PC-3 (cell line): ENCODE results near the gene MRPS21. TPM values are rescaled to one million over a fixed set of nuclear protein-coding genes. Genes with fewer than 3 reads are reported as not detected.

ENCODE experiments used
- ATAC-seq: fragments of 200-7000 bp; cut with Tn5 transposase; 2 replicates; pipeline ENCODE4 v1.9.1; 2020; ENCODE audit warnings: mild to moderate bottlenecking, moderate library complexity
- BruUV-seq: library from RNA; stranded (reverse); fragments of 400-500 nt; replicated peaks from 2 replicates; lab custom pipeline; 2021; lab: Mats Ljungman, UMichigan
- CTCF ChIA-PET: fragments of 300-600 bp; sonication (Branson Sonifier 250); formaldehyde crosslinking; loops from one replicate; lab custom pipeline; 2022; ENCODE audit warnings: antibody characterized with exemption; lab: Charles Lee
- POLR2A ChIA-PET: fragments of 300-600 bp; sonication (Branson Sonifier 250); formaldehyde crosslinking; loops from one replicate; lab custom pipeline; 2022; ENCODE audit warnings: antibody characterized with exemption; ENCODE audit not compliant: unreplicated experiment; lab: Charles Lee
- DNase-seq: peaks from one replicate; pipeline ENCODE4 v3.0.0-alpha.2; 2015
- H2AFZ ChIP-seq: fragments of 300-600 bp; sonication (generic); 2 replicates; pipeline ENCODE4 v1.6.0; 2016; ENCODE audit warnings: antibody characterized with exemption, low read length
- H3F3A ChIP-seq: fragments of 300-600 bp; sonication (generic); one replicate; pipeline ENCODE4 v1.6.0; 2017; ENCODE audit warnings: antibody characterized with exemption, low read length, control low read depth, mild to moderate bottlenecking; ENCODE audit not compliant: unreplicated experiment
- H3K27ac ChIP-seq: fragments of 300-600 bp; sonication (generic); 2 replicates; pipeline ENCODE4 v1.5.1; 2016; ENCODE audit warnings: mild to moderate bottlenecking, low read length
- H3K27me3 ChIP-seq: fragments of 300-600 bp; sonication (generic); 2 replicates; pipeline ENCODE4 v1.6.1; 2016; ENCODE audit warnings: low read length, mixed read lengths
- H3K36me3 ChIP-seq: fragments of 300-600 bp; sonication (generic); 2 replicates; pipeline ENCODE4 v1.6.1; 2016; ENCODE audit warnings: low read depth, mixed run types, low read length, mixed read lengths
- H3K4me1 ChIP-seq: fragments of 300-600 bp; sonication (generic); 2 replicates; pipeline ENCODE4 v1.5.1; 2016; ENCODE audit warnings: low read length; ENCODE audit not compliant: insufficient read depth
- H3K4me2 ChIP-seq: fragments of 300-600 bp; sonication (generic); 2 replicates; pipeline ENCODE4 v1.6.0; 2016; ENCODE audit warnings: low read length
- H3K4me3 ChIP-seq: fragments of 300-600 bp; sonication (generic); 2 replicates; pipeline ENCODE4 v1.5.1; 2016; ENCODE audit warnings: mild to moderate bottlenecking, low read length, mixed read lengths
- H3K79me2 ChIP-seq: fragments of 300-600 bp; sonication (generic); 2 replicates; pipeline ENCODE4 v1.6.1; 2017; ENCODE audit warnings: low read length, mixed read lengths
- H3K9ac ChIP-seq: fragments of 300-600 bp; sonication (generic); 2 replicates; pipeline ENCODE4 v1.6.0; 2016; ENCODE audit warnings: mild to moderate bottlenecking, low read length
- H3K9me2 ChIP-seq: fragments of 300-600 bp; sonication (generic); replicated peaks from 2 replicates; pipeline ENCODE4 v1.6.1; 2016; ENCODE audit warnings: mixed run types, low read length, mixed read lengths
- H3K9me3 ChIP-seq: fragments of 300-600 bp; sonication (generic); 2 replicates; pipeline ENCODE4 v1.6.1; 2016; ENCODE audit warnings: low read length, mixed read lengths
- H4K20me1 ChIP-seq: fragments of 300-600 bp; sonication (generic); 2 replicates; pipeline ENCODE4 v1.6.1; 2016; ENCODE audit warnings: low read length, mixed read lengths
- EZH2 ChIP-seq: fragments of 300-600 bp; sonication (generic); IDR thresholded peaks from one replicate; pipeline ENCODE4 v1.6.1; 2017; ENCODE audit warnings: antibody characterized with exemption, mild to moderate bottlenecking, low read length; ENCODE audit not compliant: unreplicated experiment
- EZH2phosphoT487 ChIP-seq: fragments of 300-600 bp; sonication (generic); IDR thresholded peaks from 2 replicates; pipeline ENCODE4 v1.6.1; 2018; ENCODE audit warnings: mild to moderate bottlenecking, antibody characterized with exemption, low read length, borderline replicate concordance
- intact Hi-C: fragments of 100-400 bp; cut with micrococcal nuclease; formaldehyde crosslinking; loops from 2 replicates; pipeline ENCODE4 v1.9.0; 2023
- total RNA-seq: library from RNA; depleted of rRNA; stranded (reverse); fragments of >200 nt; gene quantifications from 2 replicates; pipeline ENCODE4 v1.2.3, GENCODE V29; 2014
- TF ChIP-seq, protein P1 (sequence below): fragments of 300-600 bp; sonication (generic); conservative IDR thresholded peaks from 2 replicates; pipeline ENCODE4 v1.5.1; 2017; ENCODE audit warnings: antibody characterized with exemption, low read depth, mild to moderate bottlenecking, low read length

Gene MRPS21
- total RNA-seq, 1 experiment from 2014 or later = 124 TPM

DNA sequence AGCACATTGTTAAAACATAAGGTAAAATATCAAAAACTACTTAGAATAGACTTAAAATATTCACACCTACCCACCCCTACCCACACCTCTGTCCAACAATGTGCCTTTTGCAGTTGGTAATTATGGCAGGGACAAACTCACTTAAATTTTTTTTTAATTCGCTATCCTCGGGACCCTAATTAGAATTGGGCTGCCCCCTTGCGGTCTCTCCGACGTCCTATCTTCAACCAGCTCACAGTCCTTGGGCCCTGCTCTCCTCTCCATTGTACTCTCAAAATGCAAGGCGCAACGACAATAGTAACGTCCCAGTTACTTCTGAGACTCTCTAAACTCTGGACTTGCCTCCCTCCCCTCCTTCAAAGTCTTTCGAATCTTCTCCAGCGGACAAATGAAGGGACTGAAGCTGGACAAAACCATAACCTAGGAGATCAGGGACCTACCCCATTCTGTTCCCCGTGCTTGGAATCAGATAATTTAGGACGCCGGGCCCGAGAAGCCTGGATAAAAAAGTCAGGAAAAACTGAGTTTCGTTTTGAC is 12.4 kb upstream of the MRPS21 start:
- peaks cover under 1% of the 10 kb centered on the region; the same call in 1 of the 2 replicates for H3K36me3 ChIP-seq
- H3K27ac ChIP-seq = peak overlapping the region; percentile 77
- peak overlapping the region; percentile 85 for H3K9ac ChIP-seq
- H3K9me2 ChIP-seq = no peaks in the 10 kb centered on the region
- POLR2A ChIA-PET = interaction anchor here (0.6 kb wide), 1 partner anchor 67 kb away, joined by 3 read pairs; no protein-coding TSS in a partner anchor
- peaks cover 18% of the 10 kb centered on the region for H3K79me2 ChIP-seq
- peaks cover 19% of the 10 kb centered on the region for H3K4me1 ChIP-seq
- no peaks in the 10 kb centered on the region for H3F3A ChIP-seq
- H2AFZ ChIP-seq = peak overlapping the region; percentile 89
- no peaks in the 10 kb centered on the region for H3K27me3 ChIP-seq
- H4K20me1 ChIP-seq = no peaks in the 10 kb centered on the region
- peak; percentile 58 for ATAC-seq
- intact Hi-C loops = loop anchor here (1.0 kb wide), 2 partner anchors 12 to 26 kb away; partner anchors contain the start of gene APH1A
- peak overlapping the region; percentile 86 for H3K4me3 ChIP-seq
- peak overlapping the region; percentile 91 for H3K4me2 ChIP-seq
- CTCF ChIA-PET = interaction anchor here (0.5 to 3.6 kb wide), 8 partner anchors 12 to 91 kb away, joined by 3 to 28 read pairs (median 4); partner anchors contain the start of gene APH1A
- no TSS peak for BruUV-seq
- TF ChIP-seq EZH2phosphoT487 (no peak), EZH2 (no peak)
- TF ChIP-seq, protein P1, sequence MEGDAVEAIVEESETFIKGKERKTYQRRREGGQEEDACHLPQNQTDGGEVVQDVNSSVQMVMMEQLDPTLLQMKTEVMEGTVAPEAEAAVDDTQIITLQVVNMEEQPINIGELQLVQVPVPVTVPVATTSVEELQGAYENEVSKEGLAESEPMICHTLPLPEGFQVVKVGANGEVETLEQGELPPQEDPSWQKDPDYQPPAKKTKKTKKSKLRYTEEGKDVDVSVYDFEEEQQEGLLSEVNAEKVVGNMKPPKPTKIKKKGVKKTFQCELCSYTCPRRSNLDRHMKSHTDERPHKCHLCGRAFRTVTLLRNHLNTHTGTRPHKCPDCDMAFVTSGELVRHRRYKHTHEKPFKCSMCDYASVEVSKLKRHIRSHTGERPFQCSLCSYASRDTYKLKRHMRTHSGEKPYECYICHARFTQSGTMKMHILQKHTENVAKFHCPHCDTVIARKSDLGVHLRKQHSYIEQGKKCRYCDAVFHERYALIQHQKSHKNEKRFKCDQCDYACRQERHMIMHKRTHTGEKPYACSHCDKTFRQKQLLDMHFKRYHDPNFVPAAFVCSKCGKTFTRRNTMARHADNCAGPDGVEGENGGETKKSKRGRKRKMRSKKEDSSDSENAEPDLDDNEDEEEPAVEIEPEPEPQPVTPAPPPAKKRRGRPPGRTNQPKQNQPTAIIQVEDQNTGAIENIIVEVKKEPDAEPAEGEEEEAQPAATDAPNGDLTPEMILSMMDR = peak; percentile 97
- no peaks in the 10 kb centered on the region for H3K9me3 ChIP-seq
- DNase-seq = peak; percentile 81

DNA sequence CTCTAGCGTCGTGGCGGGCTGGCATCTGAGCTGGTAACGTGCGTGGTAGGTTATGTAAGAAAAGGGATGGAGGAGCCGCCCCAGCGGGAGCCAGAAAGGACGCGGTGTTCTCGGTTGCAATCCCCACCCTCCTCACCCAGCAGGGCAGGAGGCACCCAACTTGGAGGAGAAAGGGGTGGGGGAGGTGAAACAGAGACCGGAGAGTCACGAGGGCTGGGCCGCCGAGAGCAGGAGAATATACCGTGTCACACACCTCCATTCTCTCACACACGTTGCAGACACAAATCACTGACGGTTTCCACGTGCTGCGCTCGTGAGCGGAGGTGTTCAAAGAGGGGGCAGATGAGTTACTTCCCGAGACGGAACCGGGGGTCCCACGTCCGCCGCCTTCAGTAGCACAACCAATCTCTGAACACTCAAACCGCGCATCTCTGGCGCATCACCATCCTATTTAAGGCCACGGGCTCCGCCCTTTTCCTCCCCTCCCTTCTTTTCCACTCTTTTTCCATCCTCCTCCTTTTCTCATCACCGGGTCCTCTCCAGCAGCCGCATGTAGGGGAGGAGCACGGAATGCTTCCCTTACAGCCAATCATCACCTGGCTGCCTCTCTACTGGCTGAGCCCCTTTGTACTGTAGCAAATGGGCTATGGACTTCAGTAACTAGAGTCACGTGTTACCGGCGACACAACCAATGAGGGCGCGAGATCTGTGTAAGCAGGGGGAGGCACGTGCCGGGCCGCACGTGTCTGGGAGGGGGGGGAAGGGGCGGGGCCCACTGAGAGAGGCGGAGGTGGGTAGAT is 11.7 kb upstream of the MRPS21 start, which contains the start of gene CIART:
Gene CIART, plus strand, starts transcription at position 797 of the 800 bp plus-strand sequence. CDS start 714 bp downstream, outside the sequence.
- Histone ChIP-seq H3K27me3 (no peaks in the 10 kb centered on the region), H3K4me3 (peak within 1 kb of the TSS; percentile 86), H3K9ac (peak within 1 kb of the TSS; percentile 85), H2AFZ (peak within 1 kb of the TSS; percentile 89), H3K9me2 (no peaks in the 10 kb centered on the region), H3K79me2 (peaks cover 18% of the 10 kb centered on the region), H3K4me2 (peak within 1 kb of the TSS; percentile 91), H3K9me3 (no peaks in the 10 kb centered on the region), H3K4me1 (peaks cover 19% of the 10 kb centered on the region), H3K36me3 (peaks cover 6% of the 10 kb centered on the region; the same call in 1 of the 2 replicates), H3K27ac (peak within 1 kb of the TSS; percentile 77), H3F3A (no peaks in the 10 kb centered on the region), H4K20me1 (no peaks in the 10 kb centered on the region)
- TF ChIP-seq, protein P1 = no peak
- TF ChIP-seq EZH2 (no peak), EZH2phosphoT487 (no peak)
- intact Hi-C loops = loop anchor here (1.0 kb wide), 4 partner anchors 11 to 46 kb away; partner anchors contain the start of genes ANP32E, APH1A and MRPS21
- BruUV-seq = TSS peak; percentile 96
- ATAC-seq (peak; percentile 94), DNase-seq (peak; percentile 99)
- ChIA-PET CTCF (interaction anchor here (0.6 to 3.6 kb wide), 8 partner anchors 9 to 92 kb away, joined by 3 to 28 read pairs (median 5); partner anchors contain the start of gene APH1A), POLR2A (interaction anchor here (0.6 kb wide), 2 partner anchors 19 to 39 kb away, joined by 4 to 5 read pairs; no protein-coding TSS in a partner anchor)
